ENCODE measurements around the gene PRDM16.

The PRDM16 gene

DNA sequence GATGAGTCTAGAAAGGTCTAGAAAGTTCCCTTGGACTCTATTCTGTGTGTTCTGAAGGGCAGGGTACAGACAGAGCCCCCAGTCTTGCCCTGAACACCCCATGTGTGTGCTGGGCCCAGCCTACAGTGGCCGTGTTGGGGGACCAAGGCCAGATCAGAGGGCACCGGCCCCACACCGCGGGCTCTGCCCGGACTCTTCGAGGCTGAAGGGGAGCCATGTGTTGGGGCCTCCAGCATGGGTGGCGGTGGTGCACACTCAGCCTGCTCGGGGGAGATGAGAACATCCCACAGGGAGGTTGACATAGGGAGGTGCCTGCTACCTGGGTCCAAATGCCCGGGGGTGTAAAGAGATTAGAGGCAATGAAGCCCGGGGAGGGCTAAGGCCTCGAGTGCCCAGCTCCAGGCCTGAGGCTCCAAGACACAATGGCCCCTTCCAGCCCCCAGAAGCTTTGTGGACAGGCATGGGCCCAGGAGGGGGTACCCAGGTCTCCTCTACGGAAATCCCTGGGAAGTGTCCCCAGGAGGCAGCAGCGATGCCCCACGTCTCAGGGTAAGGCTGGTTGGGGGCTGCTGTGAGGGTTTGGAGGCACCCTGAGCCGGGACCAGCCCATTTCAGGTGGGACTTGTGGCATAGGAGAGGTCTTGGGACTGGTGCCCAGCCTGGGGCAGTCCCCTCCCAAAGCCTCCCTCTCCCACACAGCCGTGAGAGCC is 397.5 kb downstream of the PRDM16 start:
- DNase-seq (ENCODE audit: low read depth in 1 of 2, low spot score in 1 of 2), result no peak
- in situ Hi-C loops (cut with HindIII; ENCODE audit: low pct_unique_long_range_greater_than_20kb, low sequenced_read_pairs), result no loop called here
- TF ChIP-seq JUND (IDR thresholded peaks at IDR 0.05; ENCODE audit: low read depth), result no peak

DNA sequence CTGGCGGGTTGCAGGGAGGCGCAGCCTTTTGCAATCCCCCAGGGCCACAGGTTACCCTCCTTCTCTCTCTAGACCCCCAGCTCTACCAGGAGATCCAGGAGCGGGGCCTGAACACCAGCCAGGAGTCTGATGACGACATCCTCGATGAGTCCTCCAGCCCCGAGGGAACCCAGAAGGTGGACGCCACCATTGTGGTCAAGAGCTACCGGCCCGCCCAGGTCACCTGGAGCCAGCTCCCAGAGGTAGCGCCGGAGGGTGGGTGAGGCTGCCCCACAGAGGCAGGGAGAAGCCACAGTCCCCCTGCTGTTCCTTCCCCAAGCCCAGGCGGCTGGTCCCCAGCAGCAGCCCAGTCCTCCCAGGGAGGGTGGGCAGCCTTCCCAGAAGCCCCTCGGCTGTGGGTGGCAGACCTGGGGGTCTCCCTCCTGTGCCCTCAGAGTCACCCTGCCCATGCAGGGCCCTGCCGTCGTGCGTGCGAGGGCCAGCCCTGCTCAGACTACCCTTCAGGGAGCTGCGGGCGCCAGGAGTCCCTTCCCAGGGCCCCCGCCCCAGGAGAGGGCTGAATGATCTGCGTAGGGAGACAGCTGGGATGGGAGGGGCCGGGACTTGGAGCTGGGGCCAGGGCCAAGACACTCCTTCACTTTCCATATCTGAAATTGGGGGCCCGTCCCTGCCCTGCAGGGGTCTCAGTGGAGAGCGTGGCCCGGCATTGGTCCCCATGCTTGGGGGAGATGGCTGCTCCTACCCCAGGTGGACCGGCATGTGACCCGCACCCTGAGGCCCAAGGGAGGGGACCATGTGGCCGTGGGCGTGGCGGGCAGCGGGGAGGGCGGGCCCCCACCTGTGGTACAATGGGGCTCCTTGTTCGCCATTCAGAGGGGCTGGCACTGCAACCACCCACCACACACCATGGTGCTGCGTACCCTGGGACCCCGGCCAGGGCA is 398.4 kb downstream of the PRDM16 start:
- in situ Hi-C loops (cut with HindIII; ENCODE audit: low pct_unique_long_range_greater_than_20kb, low sequenced_read_pairs), result no loop called here
- no peak for DNase-seq (ENCODE audit: low read depth in 1 of 2, low spot score in 1 of 2)
- no peak for TF ChIP-seq JUND (IDR thresholded peaks at IDR 0.05; ENCODE audit: low read depth)

DNA sequence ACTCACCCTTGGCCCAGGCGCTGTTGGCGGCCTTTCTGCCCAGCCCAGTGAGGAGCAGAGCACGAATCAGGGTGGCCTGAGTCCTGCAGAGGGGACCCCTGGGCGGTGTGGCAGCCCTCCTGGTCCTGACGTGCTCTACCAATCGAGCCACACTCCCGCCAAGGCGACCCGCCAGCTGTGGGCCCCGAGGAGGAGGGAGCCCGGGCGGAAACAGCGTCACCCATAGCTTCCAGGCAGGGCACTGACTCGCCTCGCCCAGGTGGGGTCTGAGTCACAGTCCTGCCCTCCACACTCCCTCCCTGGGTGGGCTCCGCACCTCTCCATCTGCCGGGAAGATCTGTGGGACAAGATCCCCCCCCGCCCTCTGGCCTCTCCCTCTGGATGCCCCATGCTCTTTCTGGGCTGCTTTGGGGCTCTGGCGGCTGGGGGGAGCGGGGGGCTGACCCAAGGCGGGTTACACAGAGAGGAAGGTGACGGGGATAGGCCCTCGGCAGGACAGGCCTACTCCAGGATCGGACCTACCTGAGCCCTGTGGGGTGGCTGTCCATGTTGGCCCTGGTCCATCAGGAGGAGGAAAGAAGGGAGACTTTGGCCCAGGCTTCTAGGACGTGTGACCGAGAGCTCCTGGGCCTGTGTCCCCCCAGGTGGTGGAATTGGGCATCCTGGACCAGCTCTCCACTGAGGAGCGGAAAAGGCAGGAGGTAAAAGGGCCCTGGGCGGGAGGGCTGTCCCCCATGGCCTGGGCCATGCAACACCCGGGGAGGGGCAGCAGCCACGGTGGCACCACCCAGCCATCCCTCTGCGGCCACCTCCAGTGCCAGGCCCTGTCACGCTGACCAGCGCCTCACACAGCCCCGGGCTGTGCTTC is 399.5 kb downstream of the PRDM16 start:
- in situ Hi-C loops (cut with HindIII; ENCODE audit: low pct_unique_long_range_greater_than_20kb, low sequenced_read_pairs), result no loop called here
- TF ChIP-seq JUND (IDR thresholded peaks at IDR 0.05; ENCODE audit: low read depth), result no peak

DNA sequence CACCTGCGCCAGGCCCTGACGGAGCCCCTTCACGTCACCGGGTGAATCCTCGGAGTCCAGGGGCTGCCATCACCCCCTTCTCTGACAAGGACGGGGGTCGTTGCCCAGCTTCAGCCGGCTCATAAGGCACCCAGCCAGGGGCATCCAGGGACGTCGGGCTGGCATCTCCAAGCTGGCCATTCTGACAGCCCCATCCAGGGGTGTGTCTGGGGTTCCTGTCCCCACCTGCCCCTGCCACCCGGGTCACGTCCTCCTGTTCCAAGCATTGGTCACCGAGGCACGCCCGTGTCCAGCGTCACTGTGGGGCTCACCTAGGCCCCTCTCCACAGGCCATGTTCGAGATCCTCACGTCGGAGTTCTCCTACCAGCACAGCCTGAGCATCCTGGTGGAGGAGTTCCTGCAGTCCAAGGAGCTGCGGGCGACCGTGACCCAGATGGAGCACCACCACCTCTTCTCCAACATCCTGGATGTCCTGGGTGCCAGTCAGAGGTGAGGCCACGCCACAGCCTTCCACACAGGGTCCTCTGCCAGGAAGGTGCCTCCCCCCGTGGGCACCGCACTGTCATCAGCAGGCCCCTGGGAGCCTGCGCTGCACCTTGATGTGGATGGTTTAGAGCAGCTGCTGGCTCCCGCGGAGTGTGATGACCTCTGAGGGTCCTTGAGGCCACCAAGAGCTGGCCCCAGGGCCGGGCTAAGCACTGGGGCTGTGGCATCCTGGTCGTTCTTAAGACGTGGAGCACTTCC is 400.3 kb downstream of the PRDM16 start:
- TF ChIP-seq JUND (IDR thresholded peaks at IDR 0.05; ENCODE audit: low read depth), result no peak
- no peak for DNase-seq (ENCODE audit: low read depth in 1 of 2, low spot score in 1 of 2)
- in situ Hi-C loops (cut with HindIII; ENCODE audit: low pct_unique_long_range_greater_than_20kb, low sequenced_read_pairs), result no loop called here

More for the DNA sequence above, 399.5 kb downstream of the PRDM16 start:
- no peak for DNase-seq (ENCODE audit: low read depth in 1 of 2, low spot score in 1 of 2)

DNA sequence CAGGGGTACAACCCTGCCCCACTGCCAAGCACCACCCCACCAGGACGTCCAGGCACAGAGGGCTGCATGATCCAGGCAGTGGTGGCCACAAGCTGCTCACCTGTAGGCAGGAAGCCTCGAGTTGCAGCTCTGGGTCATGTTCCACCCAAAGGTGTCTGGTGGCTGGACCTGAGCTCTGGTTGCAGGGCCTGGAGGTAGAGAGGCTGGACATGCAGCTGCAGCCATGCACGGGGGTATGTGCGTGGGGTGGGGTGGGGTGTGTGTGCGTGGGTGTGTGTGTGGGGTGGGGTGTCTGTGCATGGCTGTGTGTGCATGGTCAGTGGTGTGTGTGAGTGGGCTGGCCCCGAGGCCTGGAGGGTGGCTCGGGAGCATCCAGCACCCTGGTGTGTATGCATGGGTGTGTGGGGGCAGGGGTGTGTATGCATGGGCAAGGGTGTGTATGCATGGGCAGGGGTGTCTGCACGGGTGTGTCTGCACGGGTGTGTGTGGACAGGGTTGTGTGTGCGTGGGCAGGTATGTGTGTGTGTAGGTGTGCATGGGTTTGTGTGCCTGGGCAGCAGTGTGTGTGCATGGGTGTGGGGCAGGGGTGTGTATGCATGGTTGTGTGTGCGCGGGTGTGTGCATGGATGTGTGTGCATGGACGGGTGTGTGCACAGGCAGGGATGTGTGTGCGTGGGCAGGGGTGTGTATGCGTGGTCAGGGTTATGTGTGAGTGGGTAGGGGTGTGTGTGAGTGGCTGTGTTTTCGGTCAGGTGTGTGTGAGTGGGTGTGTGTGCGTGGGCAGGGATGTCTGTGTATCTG is 401.0 kb downstream of the PRDM16 start:
- in situ Hi-C loops (cut with HindIII; ENCODE audit: low pct_unique_long_range_greater_than_20kb, low sequenced_read_pairs), result no loop called here
- no peak for DNase-seq (ENCODE audit: low read depth in 1 of 2, low spot score in 1 of 2)
- no peak for TF ChIP-seq JUND (IDR thresholded peaks at IDR 0.05; ENCODE audit: low read depth)

DNA sequence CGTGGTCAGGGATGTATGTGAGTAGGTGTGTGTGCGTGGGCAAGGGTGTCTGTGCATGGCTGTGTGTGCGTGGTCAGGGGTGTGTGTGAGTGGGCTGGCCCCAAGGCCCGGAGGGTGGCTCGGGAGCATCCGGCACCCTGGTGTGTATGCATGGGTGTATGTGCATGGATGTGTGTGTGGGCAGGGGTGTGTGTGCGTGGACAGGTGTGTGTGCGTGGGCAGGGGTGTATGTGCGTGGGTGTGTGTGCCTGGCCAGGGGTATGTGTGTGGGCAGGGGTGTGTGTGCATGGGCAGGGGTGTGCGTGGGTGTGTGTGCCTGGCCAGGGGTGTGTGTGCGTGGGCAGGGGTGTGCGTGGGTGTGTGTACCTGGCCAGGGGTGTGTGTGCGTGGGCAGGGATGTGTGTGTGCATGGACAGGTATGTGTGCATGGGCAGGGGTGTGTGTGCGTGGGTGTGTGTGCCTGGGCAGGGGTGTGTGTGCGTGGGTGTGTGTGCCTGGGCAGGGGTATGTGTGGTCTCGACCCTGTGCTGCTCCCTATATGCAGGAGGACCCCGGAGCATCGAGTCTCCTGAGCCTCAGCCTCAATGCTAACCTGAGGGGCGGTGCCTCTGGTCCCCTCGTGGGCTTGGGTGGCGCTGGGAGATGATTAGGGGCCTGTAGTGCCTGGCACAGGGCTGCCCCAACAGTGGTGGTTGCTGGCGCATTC is 401.8 kb downstream of the PRDM16 start:
- in situ Hi-C loops (cut with HindIII; ENCODE audit: low pct_unique_long_range_greater_than_20kb, low sequenced_read_pairs), result no loop called here

DNA sequence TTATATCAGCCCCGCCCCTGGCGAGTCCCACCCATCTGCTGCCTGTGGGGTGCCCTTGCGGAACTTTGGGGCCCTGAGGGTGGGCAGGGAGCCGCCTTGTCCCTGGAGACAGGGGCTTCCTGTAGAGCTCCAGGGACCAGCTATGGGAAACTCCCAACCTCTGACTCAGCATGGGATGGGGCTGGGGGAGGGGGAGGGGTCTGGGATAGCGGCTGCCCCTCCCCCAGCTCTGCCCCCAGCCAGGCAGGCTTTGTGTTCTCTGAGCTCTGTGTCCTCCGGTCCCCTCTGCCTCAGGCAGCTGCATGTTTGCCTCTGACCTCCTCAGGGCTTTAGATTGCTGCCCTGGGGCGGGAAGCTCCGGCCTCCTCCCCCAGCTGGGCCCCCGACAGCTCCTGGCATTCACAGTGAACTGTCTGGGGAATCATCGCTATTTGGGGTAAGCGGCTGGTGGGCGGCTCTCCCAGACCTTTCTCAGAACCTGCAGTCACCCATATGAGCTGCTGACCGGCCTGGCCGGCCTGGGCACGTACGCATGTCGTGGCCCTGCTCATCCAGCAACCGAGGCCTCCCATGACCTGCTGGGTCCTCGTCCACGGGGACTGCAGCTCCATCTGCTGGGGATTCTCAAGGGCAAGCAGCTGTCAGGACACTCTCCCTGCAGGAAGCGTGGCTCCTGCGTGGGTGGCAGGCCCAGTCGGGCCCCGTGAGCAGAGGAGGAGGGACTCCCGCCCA is 402.5 kb downstream of the PRDM16 start:
- in situ Hi-C loops (cut with HindIII; ENCODE audit: low pct_unique_long_range_greater_than_20kb, low sequenced_read_pairs), result no loop called here
- DNase-seq (ENCODE audit: low read depth in 1 of 2, low spot score in 1 of 2), result no peak
- TF ChIP-seq JUND (IDR thresholded peaks at IDR 0.05; ENCODE audit: low read depth), result no peak

More for the DNA sequence above, 401.8 kb downstream of the PRDM16 start:
- no peak for TF ChIP-seq JUND (IDR thresholded peaks at IDR 0.05; ENCODE audit: low read depth)
- no peak for DNase-seq (ENCODE audit: low read depth in 1 of 2, low spot score in 1 of 2)

DNA sequence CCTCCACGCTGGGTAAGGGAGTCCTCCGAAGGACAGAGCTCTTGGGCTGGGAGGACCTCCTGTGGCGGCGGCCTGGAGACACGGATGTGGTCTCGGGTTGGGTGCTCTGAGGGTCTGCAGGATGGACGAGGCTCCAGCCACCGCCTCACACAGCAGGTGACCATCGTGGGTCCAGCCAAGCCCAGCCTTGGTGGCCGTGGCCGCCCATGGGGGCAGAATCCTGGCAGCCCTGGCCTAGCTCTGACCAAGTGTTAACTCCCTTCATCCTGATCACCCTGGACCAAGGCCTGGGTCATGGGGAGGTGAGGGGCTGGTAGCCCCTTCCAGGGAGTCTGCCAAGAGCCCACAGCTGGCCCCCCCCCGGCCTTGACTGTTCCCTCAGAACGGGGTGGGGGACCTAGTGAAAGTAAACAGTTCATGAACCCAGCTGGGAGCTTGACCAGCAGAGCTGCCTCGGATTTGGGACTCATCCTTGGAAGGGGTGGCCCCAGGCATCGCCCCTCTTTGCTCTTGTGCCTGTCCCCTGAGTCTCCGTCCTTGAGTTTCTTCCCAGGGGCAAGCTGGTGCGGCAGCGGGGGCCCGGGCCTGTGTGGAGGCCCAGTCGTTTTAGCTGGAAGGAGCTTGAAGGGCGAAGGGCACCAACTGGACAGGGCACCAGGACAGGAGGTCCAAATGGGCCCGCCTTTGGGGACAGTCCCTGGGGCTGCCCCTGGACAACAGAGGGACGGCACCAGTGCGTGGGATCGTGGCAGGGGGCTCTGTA is 403.3 kb downstream of the PRDM16 start:
- in situ Hi-C loops (cut with HindIII; ENCODE audit: low pct_unique_long_range_greater_than_20kb, low sequenced_read_pairs), result no loop called here
- no peak for TF ChIP-seq JUND (IDR thresholded peaks at IDR 0.05; ENCODE audit: low read depth)
- DNase-seq (ENCODE audit: low read depth in 1 of 2, low spot score in 1 of 2), result no peak

DNA sequence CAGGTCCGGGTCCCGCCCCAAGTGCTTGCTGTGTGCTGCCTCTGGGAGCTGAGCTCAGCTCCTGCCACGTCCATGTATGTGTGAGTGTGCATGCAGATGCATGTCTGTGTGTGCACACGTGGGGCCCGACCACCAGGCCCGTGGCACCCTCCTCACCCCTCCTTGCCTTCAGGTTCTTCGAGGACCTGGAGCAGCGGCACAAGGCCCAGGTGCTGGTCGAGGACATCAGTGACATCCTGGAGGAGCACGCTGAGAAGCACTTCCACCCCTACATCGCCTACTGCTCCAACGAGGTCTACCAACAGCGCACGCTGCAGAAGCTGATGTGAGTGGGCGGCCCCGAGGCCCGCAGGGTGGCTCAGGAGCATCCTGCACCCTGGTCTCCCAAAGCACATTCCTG is 403.9 kb downstream of the PRDM16 start:
- in situ Hi-C loops (cut with HindIII; ENCODE audit: low pct_unique_long_range_greater_than_20kb, low sequenced_read_pairs), result no loop called here
- no peak for TF ChIP-seq JUND (IDR thresholded peaks at IDR 0.05; ENCODE audit: low read depth)
- DNase-seq (ENCODE audit: low read depth in 1 of 2, low spot score in 1 of 2), result no peak

All from T47D (cell line).